Progenitor cell of endocrine pancreas (in vitro differentiated cells): ENCODE results near the gene KRTAP10-12. TPM values are rescaled to one million over a fixed set of nuclear protein-coding genes. Genes with fewer than 3 reads are reported as not detected.

Experiments
- DNase-seq: peaks from one replicate; pipeline ENCODE4 v3.0.0; 2021; ENCODE audit warnings: low spot score; ENCODE audit not compliant: unreplicated experiment
- H3K27ac Mint-ChIP-seq: 2 replicates; pipeline ENCODE4 v1.8.0; 2021; ENCODE audit warnings: mild to moderate bottlenecking, moderate library complexity, mixed read lengths
- H3K27me3 Mint-ChIP-seq: 2 replicates; pipeline ENCODE4 v1.8.0; 2021; ENCODE audit warnings: mixed read lengths
- H3K36me3 Mint-ChIP-seq: 2 replicates; pipeline ENCODE4 v1.8.0; 2022; ENCODE audit warnings: mixed read lengths; ENCODE audit not compliant: insufficient read depth
- H3K4me1 Mint-ChIP-seq: 2 replicates; pipeline ENCODE4 v1.8.0; 2021; ENCODE audit warnings: low read depth, mixed read lengths
- H3K4me3 Mint-ChIP-seq: 2 replicates; pipeline ENCODE4 v1.8.0; 2021; ENCODE audit warnings: low read depth, mild to moderate bottlenecking, moderate library complexity, mixed read lengths
- H3K9me3 Mint-ChIP-seq: 2 replicates; pipeline ENCODE4 v1.8.0; 2021; ENCODE audit warnings: low read depth, mixed read lengths
- total RNA-seq: library from RNA; stranded (reverse); gene quantifications from 2 replicates; pipeline ENCODE4 v1.2.1, GENCODE V29; 2021
- TF ChIP-seq, protein P1 (sequence below): fragments of 200-600 bp; sonication (generic); IDR thresholded peaks from one replicate; pipeline ENCODE4 v1.5.0; 2021; ENCODE audit warnings: antibody characterized with exemption, mild to moderate bottlenecking; ENCODE audit not compliant: unreplicated experiment

KRTAP10-12 gene
- total RNA-seq, 1 donor from 2014 or later = not detected

DNA sequence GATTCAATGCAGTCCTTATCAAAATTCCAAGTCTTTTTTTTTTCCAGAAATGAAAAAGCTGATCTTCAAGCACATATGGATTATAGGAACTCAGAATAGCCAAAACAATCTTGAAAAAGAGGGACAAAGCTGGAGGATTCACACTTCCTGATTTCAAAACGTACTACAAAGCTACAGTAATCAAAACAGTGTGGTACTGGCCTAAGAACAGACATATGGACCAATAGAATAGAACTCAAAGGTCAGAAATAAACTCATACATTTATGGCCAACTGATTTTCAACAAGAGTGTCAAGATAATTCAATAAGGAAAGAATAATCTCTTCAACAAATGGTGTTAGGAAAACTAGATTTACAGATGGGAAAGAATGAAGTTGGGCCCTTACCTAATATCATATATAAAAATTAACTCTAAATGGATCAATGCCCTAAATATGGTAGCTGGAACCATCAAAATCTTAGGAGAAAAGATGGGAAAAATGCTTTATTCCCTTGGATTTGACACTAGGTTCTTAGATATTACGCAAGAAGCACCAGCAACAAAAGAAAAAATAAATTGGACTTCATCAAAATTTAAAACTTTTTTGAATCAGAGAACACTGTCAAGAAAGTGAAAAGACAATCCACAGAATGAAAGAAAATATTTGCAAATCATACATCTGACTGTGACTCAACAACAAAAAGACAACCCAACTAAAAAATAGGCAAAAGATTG is 4.0 kb upstream of the KRTAP10-12 start:
- TF ChIP-seq, protein P1, sequence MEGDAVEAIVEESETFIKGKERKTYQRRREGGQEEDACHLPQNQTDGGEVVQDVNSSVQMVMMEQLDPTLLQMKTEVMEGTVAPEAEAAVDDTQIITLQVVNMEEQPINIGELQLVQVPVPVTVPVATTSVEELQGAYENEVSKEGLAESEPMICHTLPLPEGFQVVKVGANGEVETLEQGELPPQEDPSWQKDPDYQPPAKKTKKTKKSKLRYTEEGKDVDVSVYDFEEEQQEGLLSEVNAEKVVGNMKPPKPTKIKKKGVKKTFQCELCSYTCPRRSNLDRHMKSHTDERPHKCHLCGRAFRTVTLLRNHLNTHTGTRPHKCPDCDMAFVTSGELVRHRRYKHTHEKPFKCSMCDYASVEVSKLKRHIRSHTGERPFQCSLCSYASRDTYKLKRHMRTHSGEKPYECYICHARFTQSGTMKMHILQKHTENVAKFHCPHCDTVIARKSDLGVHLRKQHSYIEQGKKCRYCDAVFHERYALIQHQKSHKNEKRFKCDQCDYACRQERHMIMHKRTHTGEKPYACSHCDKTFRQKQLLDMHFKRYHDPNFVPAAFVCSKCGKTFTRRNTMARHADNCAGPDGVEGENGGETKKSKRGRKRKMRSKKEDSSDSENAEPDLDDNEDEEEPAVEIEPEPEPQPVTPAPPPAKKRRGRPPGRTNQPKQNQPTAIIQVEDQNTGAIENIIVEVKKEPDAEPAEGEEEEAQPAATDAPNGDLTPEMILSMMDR = no peak
- H3K36me3 Mint-ChIP-seq = peaks cover 2% of the 10 kb centered on the region
- H3K4me1 Mint-ChIP-seq = peaks cover under 1% of the 10 kb centered on the region
- DNase-seq = no peak
- H3K27ac Mint-ChIP-seq = peak overlapping the region; percentile 6
- peaks cover 43% of the 10 kb centered on the region for H3K27me3 Mint-ChIP-seq
- H3K4me3 Mint-ChIP-seq = no peak overlapping the region
- H3K9me3 Mint-ChIP-seq = peaks cover 23% of the 10 kb centered on the region

DNA sequence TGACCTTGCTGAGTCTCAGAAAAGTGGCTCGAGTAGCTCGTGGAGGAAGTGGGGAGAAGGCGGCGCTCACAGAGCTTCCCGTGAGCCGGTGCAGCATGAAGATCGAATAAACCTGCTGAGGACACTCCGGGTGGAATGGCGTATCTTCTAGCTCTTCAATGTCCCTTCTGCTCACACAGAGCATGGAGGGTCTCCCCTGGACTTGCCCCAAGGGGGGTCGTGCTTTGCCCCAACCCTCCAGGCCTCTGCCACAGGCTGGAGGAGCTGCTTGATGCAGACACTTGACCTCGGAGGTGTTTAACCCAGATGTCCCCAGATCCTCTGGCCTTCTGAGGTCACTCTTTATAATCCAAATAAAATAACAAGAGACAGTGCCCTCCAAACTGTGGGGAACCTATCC is 2.2 kb upstream of the KRTAP10-12 start:
- Mint-ChIP-seq H3K27ac (no peak overlapping the region), H3K36me3 (peaks cover 2% of the 10 kb centered on the region), H3K27me3 (peaks cover 55% of the 10 kb centered on the region), H3K4me1 (peaks cover 2% of the 10 kb centered on the region), H3K9me3 (peaks cover 23% of the 10 kb centered on the region), H3K4me3 (no peak overlapping the region)
- TF ChIP-seq, protein P1 = no peak
- no peak for DNase-seq

DNA sequence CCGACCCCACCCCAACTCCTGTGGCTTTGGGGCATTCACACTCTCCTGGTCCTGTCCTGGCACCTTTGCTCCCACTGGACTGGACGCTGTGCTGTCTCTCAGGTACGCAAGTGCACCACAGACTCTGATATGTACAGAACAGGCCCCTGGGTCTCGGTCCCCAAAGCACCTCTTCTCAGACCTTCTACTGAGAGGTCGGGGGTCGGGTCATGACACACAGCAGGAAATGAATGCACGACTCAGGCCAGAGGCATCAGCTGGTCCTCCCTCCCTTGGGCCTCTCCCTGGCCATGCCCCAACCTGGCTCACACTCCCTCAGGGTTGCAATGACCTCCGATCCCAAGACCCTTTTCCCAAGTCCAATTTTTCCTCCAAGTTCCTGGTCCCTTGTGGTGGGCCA is 1.8 kb upstream of the KRTAP10-12 start:
- no peak overlapping the region for H3K27ac Mint-ChIP-seq
- peaks cover 2% of the 10 kb centered on the region for H3K4me1 Mint-ChIP-seq
- H3K27me3 Mint-ChIP-seq = peaks cover 55% of the 10 kb centered on the region
- peaks cover 23% of the 10 kb centered on the region for H3K9me3 Mint-ChIP-seq
- H3K36me3 Mint-ChIP-seq = peaks cover 2% of the 10 kb centered on the region
- TF ChIP-seq, protein P1 = no peak
- H3K4me3 Mint-ChIP-seq = no peak overlapping the region
- no peak for DNase-seq

DNA sequence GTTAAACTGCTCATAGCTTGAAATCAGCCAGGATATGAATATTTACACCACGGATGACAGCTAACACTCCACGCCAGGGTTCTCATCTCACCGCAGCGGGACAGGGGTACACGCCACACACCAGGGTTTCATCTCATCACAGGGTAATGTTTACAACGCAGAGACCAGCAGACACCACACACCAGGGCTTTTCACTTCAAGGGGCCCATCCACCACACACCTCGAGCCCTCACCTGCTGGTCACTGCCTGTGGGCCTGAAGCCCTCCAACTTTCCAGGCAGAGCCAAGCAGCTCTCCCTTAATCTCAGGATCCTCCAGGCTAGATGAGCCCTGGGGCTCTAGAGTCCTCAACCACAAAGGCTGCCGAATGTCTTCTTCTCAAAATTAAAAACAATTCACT is 1.3 kb upstream of the KRTAP10-12 start:
- Mint-ChIP-seq H3K4me1 (peaks cover 2% of the 10 kb centered on the region), H3K4me3 (no peak overlapping the region), H3K9me3 (peaks cover 23% of the 10 kb centered on the region), H3K36me3 (peaks cover 2% of the 10 kb centered on the region), H3K27me3 (peaks cover 53% of the 10 kb centered on the region), H3K27ac (no peak overlapping the region)
- no peak for DNase-seq
- TF ChIP-seq, protein P1 = no peak

DNA sequence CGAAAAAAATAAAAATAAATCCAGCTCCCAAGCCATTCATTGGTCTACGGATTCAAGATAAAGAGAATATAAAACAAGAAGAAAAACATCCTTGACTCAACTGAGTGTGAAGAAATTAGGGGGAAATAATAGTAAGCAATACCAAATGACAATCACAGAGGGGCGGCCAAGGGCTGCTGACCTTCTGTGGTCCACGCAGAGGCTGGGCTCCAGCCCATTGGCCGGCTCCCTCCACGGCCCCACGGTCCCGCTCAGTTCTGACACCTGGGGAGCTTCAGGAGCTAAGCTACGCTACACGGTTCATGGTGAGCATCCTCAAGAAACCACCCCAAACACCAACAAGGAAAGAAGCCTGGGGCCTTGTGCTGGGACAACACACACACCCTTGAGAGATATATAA is 400 bp upstream of the KRTAP10-12 start:
- TF ChIP-seq, protein P1 = no peak
- Mint-ChIP-seq H3K27me3 (peaks cover 61% of the 10 kb centered on the region), H3K4me1 (peaks cover 2% of the 10 kb centered on the region), H3K27ac (no peak overlapping the region), H3K9me3 (peaks cover 22% of the 10 kb centered on the region), H3K36me3 (peaks cover 2% of the 10 kb centered on the region), H3K4me3 (no peak overlapping the region)
- DNase-seq = no peak
